OCI-M2 (cell line): ENCODE results near the gene OCLN.
"Not testable (repeated sequence)": the region's sequence is repeated elsewhere in the genome, so short reads cannot be mapped to it uniquely, and the experiment has no call there.

Source experiments
- DNase-seq: peaks from one replicate; lab custom pipeline; 2025; ENCODE audit not compliant: unreplicated experiment; lab: John Stamatoyannopoulos, UW

OCLN gene

GRCh38 chr5:69527128-69527770 lies 34.7 kb downstream of the OCLN start:
- DNase-seq: no peak

- DNase-seq: no peak
Measured at GRCh38 chr5:69528035-69528434, 35.4 kb downstream of the OCLN start.

- DNase-seq: no peak
Measured at GRCh38 chr5:69528609-69529008, 36.0 kb downstream of the OCLN start.

- no peak for DNase-seq
Measured at GRCh38 chr5:69530561-69531405, 38.2 kb downstream of the OCLN start.

- DNase-seq: no peak
Measured at GRCh38 chr5:69531406-69531801, 38.8 kb downstream of the OCLN start.

- DNase-seq: not testable (repeated sequence)
Measured at GRCh38 chr5:69537911-69538310, 45.3 kb downstream of the OCLN start.

- not testable (repeated sequence) for DNase-seq
Measured at GRCh38 chr5:69538735-69539134, 46.1 kb downstream of the OCLN start.

GRCh38 chr5:69541347-69541746 lies 48.8 kb downstream of the OCLN start:
- DNase-seq: not testable (repeated sequence)

GRCh38 chr5:69542838-69543618 lies 50.4 kb downstream of the OCLN start:
- DNase-seq: not testable (repeated sequence)

- DNase-seq: not testable (repeated sequence)
Measured at GRCh38 chr5:69544602-69545001, 52.0 kb downstream of the OCLN start.

GRCh38 chr5:69559908-69560330 lies 67.3 kb downstream of the OCLN start, which contains the start of gene GTF2H2C:
Gene GTF2H2C, plus strand, starts transcription at chr5:69560191. Its CDS starts 4,942 bp downstream, at chr5:69565133.
- not testable (repeated sequence) for DNase-seq

- DNase-seq: not testable (repeated sequence)
Measured at GRCh38 chr5:69560587-69561431, 68.2 kb downstream of the OCLN start.

GRCh38 chr5:69566172-69566571 lies 73.6 kb downstream of the OCLN start:
- not testable (repeated sequence) for DNase-seq

- not testable (repeated sequence) for DNase-seq
Measured at GRCh38 chr5:69568072-69568471, 75.5 kb downstream of the OCLN start.

- not testable (repeated sequence) for DNase-seq
Measured at GRCh38 chr5:69583356-69583755, 90.8 kb downstream of the OCLN start.

GRCh38 chr5:69596114-69596840 lies 103.7 kb downstream of the OCLN start:
- DNase-seq: not testable (repeated sequence)

- DNase-seq: not testable (repeated sequence)
Measured at GRCh38 chr5:69601947-69602346, 109.4 kb downstream of the OCLN start.

GRCh38 chr5:69606839-69607238 lies 114.2 kb downstream of the OCLN start:
- not testable (repeated sequence) for DNase-seq
